HG03575 (cell line): Measurements from ENCODE around the gene TMEM171.

ENCODE experiments used
- ATAC-seq: cut with Tn5 transposase; IDR thresholded peaks from one replicate; pipeline ENCODE4 v1.9.1; 2021; ENCODE audit not compliant: unreplicated experiment, insufficient number of reproducible peaks, low FRiP score; ENCODE audit errors: extremely low read depth

The TMEM171 gene

GRCh38 chr5:73117088-73117740 is 3.2 kb upstream of the TMEM171 start:
- ATAC-seq, result no peak

GRCh38 chr5:73118391-73118973 is 1.9 kb upstream of the TMEM171 start:
- no peak for ATAC-seq

GRCh38 chr5:73119451-73120157 is 771 bp upstream of the TMEM171 start:
- ATAC-seq, result no peak

- ATAC-seq, result no peak
These were observed 716 bp downstream of the TMEM171 start for GRCh38 chr5:73121119-73121463.

- ATAC-seq, result no peak
These were observed 2.8 kb downstream of the TMEM171 start for GRCh38 chr5:73122875-73123810.

GRCh38 chr5:73125289-73125688 is 4.9 kb downstream of the TMEM171 start:
- no peak for ATAC-seq

GRCh38 chr5:73126381-73126780 is 6.0 kb downstream of the TMEM171 start:
- ATAC-seq, result no peak

- no peak for ATAC-seq
These were observed 6.6 kb downstream of the TMEM171 start for GRCh38 chr5:73126957-73127356.

- no peak for ATAC-seq
These were observed 8.8 kb downstream of the TMEM171 start for GRCh38 chr5:73129143-73129542.

- no peak for ATAC-seq
These were observed 10.4 kb downstream of the TMEM171 start for GRCh38 chr5:73130811-73131210.

- no peak for ATAC-seq
These were observed 11.5 kb downstream of the TMEM171 start for GRCh38 chr5:73131711-73132425.

GRCh38 chr5:73132759-73133158 is 12.4 kb downstream of the TMEM171 start:
- ATAC-seq, result no peak

- ATAC-seq, result no peak
These were observed 14.6 kb downstream of the TMEM171 start for GRCh38 chr5:73135021-73135420.

- ATAC-seq, result no peak
These were observed 15.2 kb downstream of the TMEM171 start for GRCh38 chr5:73135429-73136054.

GRCh38 chr5:73136055-73136562 is 15.7 kb downstream of the TMEM171 start:
- no peak for ATAC-seq

- ATAC-seq, result no peak
These were observed 17.5 kb downstream of the TMEM171 start for GRCh38 chr5:73137563-73138530.

GRCh38 chr5:73139485-73139884 is 19.1 kb downstream of the TMEM171 start:
- ATAC-seq, result no peak
